GM12878 (cell line): ENCODE measurements around the gene NACA2.

Experiments
- BRCA1 ChIP-seq: IDR thresholded peaks from 2 replicates; pipeline ENCODE4 v1.6.1; 2011; ENCODE audit warnings: low read depth, low read length, improper control_type of control experiment
- EP300 ChIP-seq, 2 experiments: fragments of 150-350 bp in 1 of 2; IDR thresholded peaks; 2 replicates each; pipeline ENCODE4 v1.6.1; 2011 to 2012; ENCODE audit warnings: low read depth in 2 of 2, low read length in 2 of 2, borderline replicate concordance in 1 of 2, improper control_type of control experiment in 1 of 2, inconsistent platforms in 1 of 2; ENCODE audit not compliant: control insufficient read depth in 1 of 2
- EZH2 ChIP-seq: IDR thresholded peaks from 2 replicates; pipeline ENCODE4 v1.6.1; 2012; ENCODE audit warnings: low read depth, mild to moderate bottlenecking, control low read depth, inconsistent platforms, low read length, borderline replicate concordance; ENCODE audit not compliant: control insufficient read depth
- IRF3 ChIP-seq: fragments of 450-650 bp; IDR thresholded peaks from 2 replicates; pipeline ENCODE4 v1.6.1; 2014; ENCODE audit warnings: mild to moderate bottlenecking
- SPI1 ChIP-seq: IDR thresholded peaks from 2 replicates; pipeline ENCODE4 v1.6.1; 2011; ENCODE audit warnings: low read depth, mild to moderate bottlenecking, low read length, moderate library complexity, borderline replicate concordance; ENCODE audit not compliant: insufficient read depth
- TF ChIP-seq, protein P1 (sequence below): IDR thresholded peaks from 2 replicates; pipeline ENCODE4 v1.6.1; 2011; ENCODE audit warnings: low read depth, low read length, improper control_type of control experiment, borderline replicate concordance
- TF ChIP-seq, protein P2 (sequence below): fragments of 450-650 bp; formaldehyde crosslinking; IDR thresholded peaks from 2 replicates; pipeline ENCODE4 v1.4.0; 2022; ENCODE audit warnings: mild to moderate bottlenecking, moderate library complexity
- TF ChIP-seq, protein P3 (sequence below), 3 experiments: IDR thresholded peaks in 2 of 3; conservative IDR thresholded peaks in 1 of 3; 2 replicates each; pipeline ENCODE4 v1.5.1; 2011; ENCODE audit warnings: low read depth in 3 of 3, low read length in 3 of 3, mild to moderate bottlenecking in 3 of 3, control low read depth in 2 of 3, moderate library complexity in 2 of 3, inconsistent platforms in 1 of 3, mixed read lengths in 1 of 3; ENCODE audit not compliant: control insufficient read depth in 2 of 3, insufficient read depth in 1 of 3; ENCODE audit errors: extremely low read depth in 1 of 3

DNA sequence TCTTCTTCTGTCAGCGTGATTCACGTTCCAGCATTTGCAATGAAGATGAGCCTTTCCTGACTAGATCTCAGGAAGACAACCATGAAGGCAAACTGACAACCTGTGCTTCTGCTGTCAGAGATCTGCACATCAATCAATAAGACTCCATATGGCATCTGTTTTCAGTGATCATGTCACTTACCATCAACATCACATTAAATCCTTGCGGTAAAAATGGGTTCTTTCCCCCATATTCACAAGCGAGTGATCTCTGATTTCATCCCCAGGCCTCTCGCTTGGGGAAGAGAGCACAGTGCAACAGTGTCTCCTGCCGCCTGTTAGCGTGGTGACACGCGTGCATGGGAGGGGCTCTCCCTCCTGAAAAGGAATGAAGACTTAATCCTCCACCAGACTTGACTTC is 11.1 kb downstream of the NACA2 start:
- TF ChIP-seq EZH2, result no peak
- no peak for TF ChIP-seq IRF3
- no peak for TF ChIP-seq SPI1
- TF ChIP-seq, protein P1, sequence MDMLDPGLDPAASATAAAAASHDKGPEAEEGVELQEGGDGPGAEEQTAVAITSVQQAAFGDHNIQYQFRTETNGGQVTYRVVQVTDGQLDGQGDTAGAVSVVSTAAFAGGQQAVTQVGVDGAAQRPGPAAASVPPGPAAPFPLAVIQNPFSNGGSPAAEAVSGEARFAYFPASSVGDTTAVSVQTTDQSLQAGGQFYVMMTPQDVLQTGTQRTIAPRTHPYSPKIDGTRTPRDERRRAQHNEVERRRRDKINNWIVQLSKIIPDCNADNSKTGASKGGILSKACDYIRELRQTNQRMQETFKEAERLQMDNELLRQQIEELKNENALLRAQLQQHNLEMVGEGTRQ, result no peak
- TF ChIP-seq EP300 (IDR thresholded peaks at IDR 0.05; ENCODE audit: borderline replicate concordance in 1 of 2, control insufficient read depth in 1 of 2, low read depth in 2 of 2, low read length in 2 of 2), result no peak
- TF ChIP-seq, protein P2, sequence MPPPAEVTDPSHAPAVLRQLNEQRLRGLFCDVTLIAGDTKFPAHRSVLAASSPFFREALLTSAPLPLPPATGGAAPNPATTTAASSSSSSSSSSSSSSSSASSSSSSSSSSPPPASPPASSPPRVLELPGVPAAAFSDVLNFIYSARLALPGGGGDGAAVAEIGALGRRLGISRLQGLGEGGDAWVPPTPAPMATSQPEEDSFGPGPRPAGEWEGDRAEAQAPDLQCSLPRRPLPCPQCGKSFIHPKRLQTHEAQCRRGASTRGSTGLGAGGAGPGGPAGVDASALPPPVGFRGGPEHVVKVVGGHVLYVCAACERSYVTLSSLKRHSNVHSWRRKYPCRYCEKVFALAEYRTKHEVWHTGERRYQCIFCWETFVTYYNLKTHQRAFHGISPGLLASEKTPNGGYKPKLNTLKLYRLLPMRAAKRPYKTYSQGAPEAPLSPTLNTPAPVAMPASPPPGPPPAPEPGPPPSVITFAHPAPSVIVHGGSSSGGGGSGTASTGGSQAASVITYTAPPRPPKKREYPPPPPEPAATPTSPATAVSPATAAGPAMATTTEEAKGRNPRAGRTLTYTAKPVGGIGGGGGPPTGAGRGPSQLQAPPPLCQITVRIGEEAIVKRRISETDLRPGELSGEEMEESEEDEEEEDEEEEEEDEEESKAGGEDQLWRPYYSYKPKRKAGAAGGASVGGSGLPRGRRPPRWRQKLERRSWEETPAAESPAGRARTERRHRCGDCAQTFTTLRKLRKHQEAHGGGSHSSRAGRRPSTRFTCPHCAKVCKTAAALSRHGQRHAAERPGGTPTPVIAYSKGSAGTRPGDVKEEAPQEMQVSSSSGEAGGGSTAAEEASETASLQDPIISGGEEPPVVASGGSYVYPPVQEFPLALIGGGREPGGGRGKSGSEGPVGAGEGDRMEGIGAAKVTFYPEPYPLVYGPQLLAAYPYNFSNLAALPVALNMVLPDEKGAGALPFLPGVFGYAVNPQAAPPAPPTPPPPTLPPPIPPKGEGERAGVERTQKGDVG, result no peak
- TF ChIP-seq, protein P3, sequence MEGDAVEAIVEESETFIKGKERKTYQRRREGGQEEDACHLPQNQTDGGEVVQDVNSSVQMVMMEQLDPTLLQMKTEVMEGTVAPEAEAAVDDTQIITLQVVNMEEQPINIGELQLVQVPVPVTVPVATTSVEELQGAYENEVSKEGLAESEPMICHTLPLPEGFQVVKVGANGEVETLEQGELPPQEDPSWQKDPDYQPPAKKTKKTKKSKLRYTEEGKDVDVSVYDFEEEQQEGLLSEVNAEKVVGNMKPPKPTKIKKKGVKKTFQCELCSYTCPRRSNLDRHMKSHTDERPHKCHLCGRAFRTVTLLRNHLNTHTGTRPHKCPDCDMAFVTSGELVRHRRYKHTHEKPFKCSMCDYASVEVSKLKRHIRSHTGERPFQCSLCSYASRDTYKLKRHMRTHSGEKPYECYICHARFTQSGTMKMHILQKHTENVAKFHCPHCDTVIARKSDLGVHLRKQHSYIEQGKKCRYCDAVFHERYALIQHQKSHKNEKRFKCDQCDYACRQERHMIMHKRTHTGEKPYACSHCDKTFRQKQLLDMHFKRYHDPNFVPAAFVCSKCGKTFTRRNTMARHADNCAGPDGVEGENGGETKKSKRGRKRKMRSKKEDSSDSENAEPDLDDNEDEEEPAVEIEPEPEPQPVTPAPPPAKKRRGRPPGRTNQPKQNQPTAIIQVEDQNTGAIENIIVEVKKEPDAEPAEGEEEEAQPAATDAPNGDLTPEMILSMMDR (IDR thresholded peaks at IDR 0.05 in 2 of 3, conservative IDR thresholded peaks at IDR 0.05 in 1 of 3; ENCODE audit: control insufficient read depth in 2 of 3, extremely low read depth in 1 of 3, insufficient read depth in 1 of 3, low read depth in 3 of 3, low read length in 3 of 3), result no peak
- no peak for TF ChIP-seq BRCA1
